Heart right ventricle (tissue), 12 donors: ENCODE results near the gene SRSF3. TPM values are rescaled to one million over a fixed set of nuclear protein-coding genes. Genes with fewer than 3 reads are reported as not detected.

ENCODE experiments used
- microRNA-seq, 2 donors: library from miRNA; unstranded; fragments of <30 nt; microRNA quantifications; one replicate each; pipeline ENCODE4 v1.2.0, GENCODE V29; 2021
- polyA plus RNA-seq, 2 donors: library from polyadenylated mRNA; stranded (reverse); fragments of 200-250 nt; gene quantifications; one replicate each; pipeline ENCODE4 v1.2.3, GENCODE V29; 2013
- total RNA-seq, 10 donors: library from RNA; stranded (reverse); fragmentation: NEBNext Ultra II Directional in 3 of 10; extraction: Animal tissue kit (Norgen Biotek cat#: 25700) in 3 of 10; gene quantifications; one replicate each; pipeline versions ENCODE4 v1.2.1 to v1.2.4, GENCODE V29; 2021 to 2023
- donor health status: ischemic (EF 13 %, LVEDD 7.1; RV severe dilation, severe dysfunction).
- donor health status: healthy with polysubstance abuse.
- donor health status: DM: no; HTN: yes; CAD: no.
- donor health status: DM: no; HTN: no; CAD: no.
- donor health status: ischemic (EF 25% LVEDD 6.9; RV normal size, moderate dysfunction).
- donor health status: ischemic (EF 25% LVEDD 5.7; RV mildly dilated, moderate dysfunction).
- donor health status: healthy.
- donor health status: nonischemic (EF 11% LVEDD 7.7; RV severe dilation, severe dysfunction).
- donor health status: DM: yes; HTN: yes; CAD: no.
- donor health status: PGD.
- donor health status: ischemic (EF 29% LVEDD 5.4; RV normal size, mild dysfunction).
- donor health status: nonischemic (EF 23%, LVEDD 6.1; RV moderate dilation, normal function).

SRSF3 gene
- total and polyA plus RNA-seq, 12 donors: 105 to 196 (median 131) TPM

Small RNAs within 50 kb of the gene (microRNA-seq; reads per million reads assigned to microRNA genes)
- 0 to 0.51 reads per million in 2 donors for gene MIR3925

Other genes starting within 250 kb of the SRSF3 start
- 1 to 10 TPM in 1 of 10 donors, under 1 TPM in 4, not detected in 5; 0.15 to 5.9 (median 0.17) TPM for gene ETV7, start 206.7 kb upstream of the SRSF3 start, total RNA-seq
- under 1 TPM; 0.10 to 0.22 TPM for gene ETV7, start 206.7 kb upstream of the SRSF3 start, polyA plus RNA-seq
- gene PXT1, start 151.5 kb upstream of the SRSF3 start, total RNA-seq: under 1 TPM in 5 of 10 donors, not detected in 5; 0.18 to 0.34 (median 0.23) TPM
- under 1 TPM; 0.15 to 0.26 TPM for gene PXT1, start 151.5 kb upstream of the SRSF3 start, polyA plus RNA-seq
- 10 to 100 TPM; 21.4 to 36.6 (median 26.1) TPM for gene KCTD20, start 151.4 kb upstream of the SRSF3 start, total RNA-seq
- gene KCTD20, start 151.4 kb upstream of the SRSF3 start, polyA plus RNA-seq: 10 to 100 TPM in 1 of 2 donors, 1 to 10 TPM in 1; 8.9 to 13.4 TPM
- 10 to 100 TPM; 13.2 to 23.8 (median 21.5) TPM for gene STK38, start 46.9 kb upstream of the SRSF3 start, total RNA-seq
- gene STK38, start 46.9 kb upstream of the SRSF3 start, polyA plus RNA-seq: 10 to 100 TPM; 12.9 to 22.1 TPM
- 100 to 1,000 TPM in 2 of 10 donors, 10 to 100 TPM in 8; 27.1 to 105 (median 61.2) TPM for gene CDKN1A, start 84.4 kb downstream of the SRSF3 start, total RNA-seq
- 100 to 1,000 TPM in 1 of 2 donors, 10 to 100 TPM in 1; 23.3 to 357 TPM for gene CDKN1A, start 84.4 kb downstream of the SRSF3 start, polyA plus RNA-seq
- under 1 TPM in 4 of 10 donors, not detected in 6; 0.05 to 0.39 (median 0.06) TPM for gene RAB44, start 103.5 kb downstream of the SRSF3 start, total RNA-seq
- under 1 TPM; 0.03 to 0.15 TPM for gene RAB44, start 103.5 kb downstream of the SRSF3 start, polyA plus RNA-seq
- 10 to 100 TPM in 9 of 10 donors, 1 to 10 TPM in 1; 2.8 to 98.2 (median 29.0) TPM for gene CPNE5, start 245.1 kb downstream of the SRSF3 start, total RNA-seq
- 10 to 100 TPM in 1 of 2 donors, 1 to 10 TPM in 1; 4.4 to 18.4 TPM for gene CPNE5, start 245.1 kb downstream of the SRSF3 start, polyA plus RNA-seq